Naive thymus-derived CD8-positive, alpha-beta T cell (primary cell): Measurements from ENCODE around the gene RAX2. TPM values are rescaled to one million over a fixed set of nuclear protein-coding genes. Genes with fewer than 3 reads are reported as not detected.
"Not testable (repeated sequence)": the region's sequence is repeated elsewhere in the genome, so short reads cannot be mapped to it uniquely, and the experiment has no call there.

ENCODE experiments used
- ATAC-seq, 2 donors: fragments of 150-1000 bp; cut with Tn5 transposase in 1 of 2; sonication (Bioruptor Pico), chemical (Tn5 transposase) in 1 of 2; 1 replicate in 1 of 2; 2 replicates in 1 of 2; pipeline ENCODE4 v1.10.0; 2021; ENCODE audit warnings: mild to moderate bottlenecking in 2 of 2, moderate library complexity in 2 of 2
- POLR2A ChIA-PET: fragments of 350-600 bp; sonication (Branson Sonifier 250); formaldehyde crosslinking; loops from one replicate; lab custom pipeline; 2021; ENCODE audit warnings: antibody characterized with exemption; lab: Charles Lee
- DNase-seq, 10 donors: peaks; one replicate each; pipeline versions ENCODE4 v3.0.0 to v3.0.0-alpha.2; 2020 to 2022
- H3K27ac Mint-ChIP-seq, 10 donors: one replicate each; pipeline ENCODE4 v1.8.0; 2020 to 2022; ENCODE audit warnings: mild to moderate bottlenecking in 10 of 10, mixed read lengths in 10 of 10, moderate library complexity in 4 of 10, inconsistent platforms in 1 of 10
- H3K27me3 Mint-ChIP-seq, 5 donors: one replicate each; pipeline ENCODE4 v1.8.0; 2021 to 2022; ENCODE audit warnings: mixed read lengths in 5 of 5
- H3K36me3 Mint-ChIP-seq, 3 donors: one replicate each; pipeline ENCODE4 v1.8.0; 2020 to 2022; ENCODE audit warnings: mixed read lengths in 3 of 3, mild to moderate bottlenecking in 2 of 3, inconsistent platforms in 1 of 3
- H3K4me1 Mint-ChIP-seq, 4 donors: one replicate each; pipeline ENCODE4 v1.8.0; 2021 to 2022; ENCODE audit warnings: mixed read lengths in 4 of 4
- H3K4me3 Mint-ChIP-seq, 10 donors: one replicate each; pipeline ENCODE4 v1.8.0; 2020 to 2022; ENCODE audit warnings: mild to moderate bottlenecking in 10 of 10, mixed read lengths in 10 of 10, moderate library complexity in 6 of 10, inconsistent platforms in 1 of 10
- H3K9me3 Mint-ChIP-seq, 9 donors: one replicate each; pipeline ENCODE4 v1.8.0; 2020 to 2022; ENCODE audit warnings: mixed read lengths in 9 of 9, mild to moderate bottlenecking in 3 of 9, inconsistent platforms in 1 of 9, moderate library complexity in 1 of 9
- polyA plus RNA-seq, 3 donors: library from polyadenylated mRNA; unstranded; fragments of 300-500 nt; fragmentation: Illumina TruSeq; gene quantifications; one replicate each; pipeline ENCODE4 v1.2.3, GENCODE V29; 2021
- total RNA-seq, 8 experiments: library from RNA in 2 of 8; stranded (reverse) in 2 of 8; gene quantifications; one replicate each; pipeline ENCODE4 v1.2.3 and lab custom pipeline; 2021 to 2026

The RAX2 gene
- total and polyA plus RNA-seq, 5 experiments from 2014 or later: not detected

DNA sequence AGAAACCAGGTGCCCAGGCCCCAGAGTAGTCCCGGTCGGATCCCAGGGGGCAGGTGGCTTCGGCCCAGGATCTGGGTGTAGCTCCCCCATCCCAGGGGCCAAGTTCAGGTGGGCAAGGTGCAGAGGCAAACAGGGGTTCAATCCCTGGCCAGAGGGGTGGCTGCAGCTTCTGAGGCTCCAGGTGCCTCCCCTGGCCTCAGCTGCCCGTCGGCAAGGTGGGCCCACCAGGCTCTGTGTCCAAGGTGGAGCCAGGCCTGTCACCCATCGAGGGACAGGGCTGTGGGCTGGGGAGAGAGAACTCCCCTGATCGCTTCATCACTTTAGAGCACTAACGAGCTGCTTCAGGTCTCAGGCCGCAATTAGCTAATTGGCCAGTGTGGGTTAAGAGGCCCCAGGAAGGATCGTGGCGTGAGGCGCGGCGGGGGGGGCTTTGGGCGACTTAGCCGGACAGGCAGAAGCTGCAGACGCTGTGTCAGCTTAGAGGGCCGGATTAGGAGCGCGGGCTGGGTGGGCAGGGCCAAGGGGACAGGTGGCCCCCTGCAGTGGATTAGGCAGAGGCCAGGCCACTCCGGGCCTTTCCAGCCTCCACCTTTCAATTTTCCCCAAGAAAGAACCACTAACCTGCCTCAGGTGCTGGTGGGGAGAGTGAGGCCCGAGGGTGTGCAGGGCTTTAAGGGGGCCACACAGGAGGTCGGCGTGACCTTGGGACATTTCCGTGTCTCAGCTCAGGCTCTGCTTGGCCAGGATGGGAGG is 2.8 kb upstream of the RAX2 start:
- ATAC-seq (no peak), DNase-seq (no peak)
- H3K4me3 Mint-ChIP-seq: no peak overlapping the region
- no peaks in the 10 kb centered on the region for H3K36me3 Mint-ChIP-seq
- POLR2A ChIA-PET: interaction anchor here (1.3 kb wide), 1 partner anchor 11 kb away, joined by 5 read pairs; no protein-coding TSS in a partner anchor
- H3K4me1 Mint-ChIP-seq: peaks cover 0 to 6% (median under 1%) of the 10 kb centered on the region in 4 donors
- peak overlapping the region in 1 of 10 donors; percentile 74 for H3K27ac Mint-ChIP-seq
- H3K27me3 Mint-ChIP-seq: no peaks in the 10 kb centered on the region
- peaks cover 0 to 2% (median 0%) of the 10 kb centered on the region in 9 donors for H3K9me3 Mint-ChIP-seq

DNA sequence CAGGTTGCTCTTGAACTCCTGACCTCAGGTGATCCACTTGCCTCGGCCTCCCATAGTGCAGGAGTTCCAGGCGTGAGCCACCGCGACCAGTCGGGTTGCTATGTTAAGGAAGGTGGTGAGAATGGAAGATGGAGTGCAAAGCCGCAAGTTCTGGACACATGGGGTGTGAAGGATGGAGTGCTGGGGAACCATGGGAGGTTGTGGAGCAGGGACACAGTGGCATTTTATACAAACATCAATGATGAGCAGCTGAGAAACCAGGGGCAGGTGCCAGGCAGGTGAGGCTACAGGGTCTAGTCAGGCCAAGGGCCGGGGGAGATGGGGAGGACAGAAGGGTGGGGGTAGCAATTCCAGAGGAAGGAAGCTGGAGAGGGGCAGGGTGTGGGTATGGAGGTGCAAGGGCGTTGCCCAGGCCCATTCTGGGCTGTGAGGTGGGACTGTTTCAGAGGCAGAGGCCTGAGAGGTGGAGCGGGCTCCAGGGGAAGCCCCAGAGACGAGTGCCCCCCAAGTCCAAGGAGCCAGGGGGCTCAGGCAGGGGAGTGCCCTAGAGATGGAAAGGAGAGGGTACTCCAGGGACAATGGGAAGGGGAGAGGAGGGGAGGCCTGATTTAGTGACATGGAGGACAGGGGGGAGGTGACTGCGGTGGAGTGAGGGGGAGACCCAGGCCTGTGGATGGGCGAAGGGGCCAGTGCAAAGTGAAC is 1.9 kb upstream of the RAX2 start:
- Mint-ChIP-seq H3K27ac (peak overlapping the region in 1 of 10 donors; percentile 74), H3K9me3 (peaks cover 0 to 2% (median 0%) of the 10 kb centered on the region in 9 donors), H3K36me3 (peaks cover 0 to 2% (median 0%) of the 10 kb centered on the region in 3 donors), H3K4me3 (no peak overlapping the region), H3K27me3 (no peaks in the 10 kb centered on the region), H3K4me1 (peaks cover 0 to 7% (median 2%) of the 10 kb centered on the region in 4 donors)
- ATAC-seq (no peak), DNase-seq (no peak)
- POLR2A ChIA-PET: no interaction called here

DNA sequence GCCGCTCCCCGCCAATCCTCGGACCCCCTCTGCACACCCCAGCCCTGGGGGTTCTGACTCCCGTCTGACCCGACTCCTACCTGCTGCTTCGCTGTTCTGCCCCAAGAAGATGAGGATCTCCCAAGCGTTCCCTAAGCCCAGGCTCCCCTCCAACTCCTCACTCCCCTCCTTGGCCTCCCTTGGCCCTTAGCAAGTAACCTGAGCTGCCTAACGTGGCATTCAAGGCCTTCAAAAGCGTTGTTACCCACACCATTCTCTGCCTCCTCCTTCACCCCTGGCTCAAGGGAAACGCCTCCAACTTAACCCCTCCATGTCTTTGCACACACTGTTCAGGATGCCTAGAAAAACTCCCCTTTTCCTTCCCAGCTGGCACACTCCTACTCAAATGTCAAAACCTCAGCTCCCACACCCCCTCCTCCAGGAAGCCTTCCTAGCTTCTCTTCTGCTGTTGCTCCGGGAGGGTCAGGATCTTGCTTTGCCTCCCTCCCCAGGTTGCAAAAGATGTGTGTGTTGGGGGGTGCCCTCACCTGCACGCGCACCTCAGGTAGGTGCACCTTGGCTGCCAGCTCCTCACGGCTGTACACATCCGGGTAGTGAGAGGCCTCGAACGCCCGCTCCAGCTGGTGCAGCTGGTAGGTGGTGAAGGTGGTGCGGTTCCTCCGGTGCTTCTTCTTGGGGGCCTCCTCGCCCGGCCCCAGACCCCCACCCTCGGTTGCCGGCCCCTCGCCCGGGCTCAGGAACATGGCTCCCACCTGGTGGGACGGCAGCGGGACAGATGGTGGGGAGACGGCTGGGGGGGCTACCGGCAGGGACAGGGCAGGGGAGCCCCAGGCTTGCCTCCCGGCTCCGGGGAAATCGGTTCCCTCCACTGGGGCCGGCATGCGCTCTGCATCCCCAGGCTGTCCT is 775 bp downstream of the RAX2 start:
- DNase-seq (no peak), ATAC-seq (no peak)
- no peaks in the 10 kb centered on the region for H3K27me3 Mint-ChIP-seq
- POLR2A ChIA-PET: no interaction called here
- H3K36me3 Mint-ChIP-seq: peaks cover 0 to 17% (median 2%) of the 10 kb centered on the region in 3 donors
- H3K27ac Mint-ChIP-seq: peak overlapping the region in 2 of 10 donors; percentile 29 to 73
- H3K4me1 Mint-ChIP-seq: peaks cover 6 to 12% (median 10%) of the 10 kb centered on the region in 4 donors
- H3K9me3 Mint-ChIP-seq: no peaks in the 10 kb centered on the region
- no peak overlapping the region for H3K4me3 Mint-ChIP-seq

DNA sequence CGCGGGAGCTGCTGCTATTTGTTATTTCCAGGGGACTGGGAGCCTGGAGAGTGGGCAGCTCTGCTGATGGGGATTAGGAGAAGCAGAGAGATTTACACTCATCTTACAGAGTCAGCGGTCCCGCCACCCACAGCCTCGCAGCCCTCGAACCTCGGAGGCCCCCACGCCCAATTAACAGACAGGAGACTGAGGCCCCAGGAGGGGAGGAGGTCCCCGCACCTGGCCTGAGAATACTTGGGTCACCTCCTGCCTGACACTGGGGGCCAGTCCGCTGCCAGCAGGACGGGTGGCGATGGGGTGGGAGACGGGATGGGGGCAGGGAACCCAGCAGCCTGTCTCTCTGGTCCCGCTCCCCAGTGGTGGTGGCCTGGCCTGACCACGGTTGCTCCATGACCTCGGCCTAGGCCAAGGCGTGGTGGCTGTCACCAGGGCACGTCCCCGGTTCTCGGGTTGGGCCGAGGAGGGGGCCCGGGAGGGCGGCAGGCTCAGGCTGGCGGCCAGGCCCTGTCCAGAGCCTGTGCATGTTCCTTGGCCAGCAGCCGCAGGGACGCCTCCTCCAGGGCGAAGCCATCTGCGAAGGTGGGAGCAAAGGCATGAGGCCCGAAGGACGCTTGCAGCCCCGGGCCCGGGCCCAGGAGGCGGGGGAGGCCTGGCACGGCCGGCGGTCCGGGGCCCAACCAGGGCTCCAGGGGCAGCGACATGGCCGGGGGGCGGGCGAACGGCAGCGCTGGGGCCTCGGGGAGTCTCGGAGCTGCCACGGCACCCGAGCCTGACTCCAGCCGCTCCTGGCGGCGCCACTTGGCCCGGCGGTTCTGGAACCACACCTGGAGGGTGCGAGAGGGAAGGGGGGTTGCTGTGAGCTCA is 1.7 kb downstream of the RAX2 start:
- H3K4me3 Mint-ChIP-seq: no peak overlapping the region

DNA sequence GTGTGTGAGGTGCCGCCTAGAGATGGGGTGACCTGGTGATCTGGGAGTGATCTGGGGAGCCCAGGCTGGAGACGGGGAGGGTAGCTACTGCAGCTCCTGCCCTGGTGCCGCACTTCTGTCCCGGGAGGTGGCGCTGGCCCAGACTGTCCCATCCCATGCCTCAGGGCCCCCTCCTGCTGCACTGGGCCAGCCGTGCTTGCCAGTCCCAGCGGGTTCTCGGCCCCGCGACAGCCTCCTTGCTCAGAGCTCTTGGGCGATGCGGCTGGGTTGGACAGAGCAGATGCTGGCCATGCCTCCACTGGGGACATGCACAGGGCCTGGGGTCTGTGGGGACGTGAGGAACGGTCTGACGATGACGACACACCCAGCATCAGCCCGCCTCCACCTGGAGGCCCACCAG is 2.5 kb downstream of the RAX2 start:
- peak overlapping the region in 1 of 10 donors; percentile 94 for H3K27ac Mint-ChIP-seq
- POLR2A ChIA-PET: no interaction called here
- DNase-seq: no peak
- no peaks in the 10 kb centered on the region for H3K9me3 Mint-ChIP-seq
- H3K27me3 Mint-ChIP-seq: no peaks in the 10 kb centered on the region
- peaks cover 7 to 14% (median 11%) of the 10 kb centered on the region in 4 donors for H3K4me1 Mint-ChIP-seq
- H3K36me3 Mint-ChIP-seq: peaks cover 0 to 26% (median 4%) of the 10 kb centered on the region in 3 donors
- H3K4me3 Mint-ChIP-seq: no peak overlapping the region
- no peak for ATAC-seq

More for the DNA sequence above, 1.7 kb downstream of the RAX2 start:
- Mint-ChIP-seq H3K4me1 (peaks cover 7 to 14% (median 11%) of the 10 kb centered on the region in 4 donors), H3K9me3 (no peaks in the 10 kb centered on the region), H3K27me3 (no peaks in the 10 kb centered on the region), H3K36me3 (peaks cover 0 to 22% (median 4%) of the 10 kb centered on the region in 3 donors), H3K27ac (peak overlapping the region in 3 of 10 donors; percentile 21 to 62 (median 53))
- DNase-seq: no peak
- no peak for ATAC-seq
- POLR2A ChIA-PET: no interaction called here

DNA sequence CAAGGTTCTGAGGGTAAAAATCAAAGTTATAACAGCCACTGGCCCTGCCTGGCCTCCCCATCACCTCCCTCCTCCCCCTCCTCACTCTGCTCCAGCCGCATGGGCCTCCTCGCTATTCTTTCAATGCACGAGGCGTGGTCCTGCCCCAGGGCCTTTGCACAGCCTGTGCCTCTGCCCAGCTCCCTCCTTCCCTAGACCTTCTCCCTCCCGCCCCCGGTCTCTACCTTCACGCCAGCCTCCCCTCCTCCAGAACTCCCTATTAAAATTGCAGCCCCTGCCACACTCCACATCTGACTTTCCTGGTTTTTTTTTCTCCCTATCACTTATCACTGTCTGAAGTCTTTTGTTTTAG is 3.3 kb downstream of the RAX2 start:
- Mint-ChIP-seq H3K9me3 (no peaks in the 10 kb centered on the region), H3K27ac (peak overlapping the region in 3 of 10 donors; percentile 31 to 94 (median 60))
- DNase-seq: no peak

DNA sequence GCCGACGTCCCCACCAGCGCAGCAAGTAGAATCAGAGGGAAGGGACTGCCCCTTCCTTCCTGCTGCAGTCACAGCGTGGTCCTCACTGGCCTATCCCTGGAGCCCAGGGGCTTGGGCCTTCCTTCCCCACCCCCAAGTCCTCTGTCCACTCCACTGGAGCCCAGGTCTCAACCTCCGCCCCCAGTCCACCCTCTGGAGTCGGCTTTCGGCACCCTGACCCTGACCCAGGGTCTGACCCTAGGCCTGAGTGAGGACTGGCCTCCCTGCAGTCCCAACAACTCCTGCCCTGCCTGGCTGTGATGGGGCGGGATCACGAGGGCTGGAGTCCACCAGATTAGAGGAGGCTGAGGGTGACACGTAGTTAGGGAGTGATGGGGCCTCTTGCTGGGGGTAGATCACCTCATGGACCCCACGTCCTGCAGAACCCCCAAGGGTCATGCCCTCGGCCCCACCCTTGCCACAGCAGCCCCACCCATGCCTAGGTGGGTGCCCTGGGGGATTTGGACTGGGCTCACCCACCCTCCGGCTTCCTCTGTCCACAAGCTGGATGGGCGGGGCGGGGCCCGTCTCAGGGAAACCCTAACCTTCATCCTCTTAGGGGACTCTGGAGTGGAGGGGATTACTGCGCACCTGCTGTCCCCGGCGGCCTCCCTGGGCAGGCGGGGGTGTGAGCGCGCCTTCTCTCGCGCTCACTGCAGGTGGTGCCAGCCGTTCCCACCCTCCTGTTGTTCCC is 3.8 kb downstream of the RAX2 start:
- Mint-ChIP-seq H3K4me1 (peaks cover 8 to 15% (median 11%) of the 10 kb centered on the region in 4 donors), H3K9me3 (no peaks in the 10 kb centered on the region), H3K27ac (peak overlapping the region in 2 of 10 donors; percentile 40 to 94), H3K4me3 (no peak overlapping the region), H3K27me3 (no peaks in the 10 kb centered on the region), H3K36me3 (peaks cover 0 to 26% (median 4%) of the 10 kb centered on the region in 3 donors)
- POLR2A ChIA-PET: interaction anchor here (0.6 to 2.1 kb wide), 2 partner anchors 47 to 611 kb away, joined by 3 to 6 read pairs; no protein-coding TSS in a partner anchor
- no peak for DNase-seq
- ATAC-seq: no peak

More for the DNA sequence above, 3.3 kb downstream of the RAX2 start:
- H3K4me1 Mint-ChIP-seq: peaks cover 7 to 14% (median 10%) of the 10 kb centered on the region in 4 donors
- peak overlapping the region in 1 of 10 donors; percentile 40 for H3K4me3 Mint-ChIP-seq
- H3K27me3 Mint-ChIP-seq: no peaks in the 10 kb centered on the region
- POLR2A ChIA-PET: interaction anchor here (0.6 kb wide), 1 partner anchor 611 kb away, joined by 3 read pairs; no protein-coding TSS in a partner anchor
- no peak for ATAC-seq
- peaks cover 0 to 26% (median 4%) of the 10 kb centered on the region in 3 donors for H3K36me3 Mint-ChIP-seq

DNA sequence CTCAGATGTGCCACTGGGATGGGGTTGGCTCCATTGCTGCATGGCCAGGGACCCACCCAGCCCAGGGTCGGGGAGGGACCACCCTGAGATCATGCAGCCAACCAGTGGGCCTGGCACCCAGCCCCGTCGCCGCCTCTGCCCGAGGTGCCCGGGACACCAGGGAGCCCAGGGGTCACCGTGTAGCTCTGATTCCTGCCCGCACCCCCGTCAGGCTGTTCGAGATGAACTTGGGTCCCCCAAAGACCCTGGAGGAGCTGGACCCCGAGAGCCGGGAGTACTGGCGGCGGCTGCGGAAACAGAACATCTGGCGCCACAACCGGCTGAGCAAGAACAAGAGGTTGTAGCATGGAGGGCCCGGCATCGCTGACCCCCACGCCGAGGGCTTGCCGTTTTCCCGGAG is 5.0 kb downstream of the RAX2 start:
- H3K27me3 Mint-ChIP-seq: peaks cover 0 to 4% (median 0%) of the 10 kb centered on the region in 5 donors
- no peaks in the 10 kb centered on the region for H3K9me3 Mint-ChIP-seq
- POLR2A ChIA-PET: interaction anchor here (2.1 kb wide), 1 partner anchor 46 kb away, joined by 6 read pairs; no protein-coding TSS in a partner anchor
- H3K4me3 Mint-ChIP-seq: peak overlapping the region in 1 of 10 donors; percentile 66
- no peak for DNase-seq
- peak overlapping the region in 1 of 10 donors; percentile 80 for H3K27ac Mint-ChIP-seq
- no peak for ATAC-seq
- H3K36me3 Mint-ChIP-seq: peaks cover 0 to 26% (median 9%) of the 10 kb centered on the region in 3 donors
- H3K4me1 Mint-ChIP-seq: peaks cover 12 to 25% (median 18%) of the 10 kb centered on the region in 4 donors

DNA sequence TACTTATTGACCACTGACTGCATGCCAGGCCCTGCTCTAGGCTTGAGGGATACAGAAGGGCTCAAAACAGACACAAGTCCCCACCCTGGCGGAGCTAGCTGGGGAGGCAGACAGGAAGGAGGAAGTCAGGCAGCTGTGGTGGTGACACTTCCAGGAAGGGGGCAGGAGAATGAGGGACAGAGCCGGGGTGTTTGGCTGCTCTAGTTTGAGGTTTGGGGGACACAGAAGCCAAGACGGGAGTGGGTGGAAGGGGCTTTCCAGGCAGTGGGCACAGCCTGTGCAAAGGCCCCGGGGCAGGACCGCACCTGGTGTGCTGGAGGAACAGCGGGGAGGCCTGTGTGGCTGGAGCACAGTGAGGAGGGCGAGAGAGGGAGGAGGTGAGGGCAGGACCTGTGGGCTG is 5.5 kb downstream of the RAX2 start:
- ATAC-seq (no peak), DNase-seq (no peak)
- Mint-ChIP-seq H3K27ac (peak overlapping the region in 8 of 10 donors; percentile 13 to 87 (median 78)), H3K9me3 (no peaks in the 10 kb centered on the region), H3K27me3 (peaks cover 0 to 4% (median 0%) of the 10 kb centered on the region in 5 donors), H3K4me3 (peak overlapping the region in 5 of 10 donors; percentile 9 to 66 (median 48)), H3K4me1 (peaks cover 16 to 30% (median 23%) of the 10 kb centered on the region in 4 donors), H3K36me3 (peaks cover 0 to 26% (median 9%) of the 10 kb centered on the region in 3 donors)
- POLR2A ChIA-PET: interaction anchor here (2.1 kb wide), 1 partner anchor 45 kb away, joined by 6 read pairs; no protein-coding TSS in a partner anchor

DNA sequence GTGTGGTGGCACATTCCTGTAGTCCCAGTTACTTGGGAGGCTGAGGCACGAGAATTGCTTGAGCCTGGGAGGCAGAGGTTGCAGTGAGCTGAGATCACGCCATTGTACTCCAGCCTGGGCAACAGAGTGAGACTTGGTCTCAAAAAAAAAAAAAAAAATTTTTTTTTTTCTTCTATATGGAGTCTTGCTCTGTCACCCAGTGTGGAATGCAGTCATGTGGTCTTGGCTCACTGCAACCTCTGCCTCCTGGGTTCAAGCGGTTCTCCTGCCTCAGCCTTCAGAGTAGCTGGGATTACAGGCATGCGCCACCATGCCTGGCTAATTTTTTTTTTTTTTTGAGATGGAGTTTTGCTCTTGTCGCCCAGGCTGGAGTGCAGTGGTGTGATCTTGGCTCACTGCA is 6.3 kb downstream of the RAX2 start:
- not testable (repeated sequence) for H3K27me3 Mint-ChIP-seq, ATAC-seq, H3K9me3 Mint-ChIP-seq, H3K27ac Mint-ChIP-seq, H3K4me3 Mint-ChIP-seq, DNase-seq
- POLR2A ChIA-PET: interaction anchor here (2.1 kb wide), 1 partner anchor 44 kb away, joined by 6 read pairs; no protein-coding TSS in a partner anchor
- peaks cover 0 to 26% (median 9%) of the 10 kb centered on the region in 3 donors for H3K36me3 Mint-ChIP-seq
- H3K4me1 Mint-ChIP-seq: peaks cover 19 to 38% (median 31%) of the 10 kb centered on the region in 4 donors
